T-cell (primary cell): ENCODE measurements around the gene MPP3. TPM values are rescaled to one million over a fixed set of nuclear protein-coding genes. Genes with fewer than 3 reads are reported as not detected.

Source experiments
- ATAC-seq, 4 experiments: fragments of 200-7000 bp in 3 of 4; fragments of 150-1000 bp in 1 of 4; cut with Tn5 transposase; replicated peaks in 1 of 4; 1 replicate in 3 of 4; 2 replicates in 1 of 4; pipeline ENCODE4 v1.10.0; 2021; ENCODE audit warnings: moderate library complexity in 3 of 4, mild to moderate bottlenecking in 2 of 4, moderate number of reproducible peaks in 1 of 4
- CTCF ChIA-PET, 2 donors: fragments of 300-600 bp; sonication (Branson Sonifier 250); formaldehyde crosslinking; loops; one replicate each; lab custom pipeline; 2022; ENCODE audit warnings: antibody characterized with exemption in 2 of 2; lab: Charles Lee
- POLR2A ChIA-PET, 2 donors: fragments of 300-600 bp; sonication (Branson Sonifier 250); formaldehyde crosslinking; loops; one replicate each; lab custom pipeline; 2022; ENCODE audit warnings: antibody characterized with exemption in 2 of 2; lab: Charles Lee
- DNase-seq, 35 experiments: peaks; one replicate each; pipeline versions ENCODE4 v3.0.0 to v3.0.0-alpha.2; 2013 to 2023
- H3K27ac ChIP-seq: one replicate; pipeline ENCODE4 v1.5.1; 2013; ENCODE audit warnings: low read length
- H3K27me3 ChIP-seq, 2 experiments: replicated peaks in 1 of 2; 1 replicate in 1 of 2; 2 replicates in 1 of 2; pipeline versions ENCODE4 v1.6.1 to v1.7.0; 2013; ENCODE audit warnings: low read length in 1 of 2, mixed read lengths in 1 of 2; ENCODE audit not compliant: control insufficient read depth in 2 of 2, insufficient read depth in 2 of 2; ENCODE audit errors: extremely low read depth in 1 of 2
- H3K36me3 ChIP-seq, 2 donors: 1 replicate in 1 of 2; 2 replicates in 1 of 2; pipeline versions ENCODE4 v1.6.1 to v1.7.0; 2013; ENCODE audit warnings: low read length in 1 of 2; ENCODE audit not compliant: control insufficient read depth in 2 of 2, insufficient read depth in 1 of 2; ENCODE audit errors: extremely low read depth in 1 of 2
- H3K4me1 ChIP-seq, 2 experiments: 1 replicate in 1 of 2; 2 replicates in 1 of 2; pipeline versions ENCODE4 v1.6.1 to v1.7.0; 2013; ENCODE audit warnings: low read length in 2 of 2, mixed read lengths in 1 of 2; ENCODE audit not compliant: insufficient read depth in 2 of 2, control insufficient read depth in 1 of 2; ENCODE audit errors: extremely low read depth in 1 of 2
- H3K4me3 ChIP-seq, 2 donors: 1 replicate in 1 of 2; 2 replicates in 1 of 2; pipeline versions ENCODE4 v1.5.1 to v1.7.0; 2013; ENCODE audit warnings: mild to moderate bottlenecking in 2 of 2, low read length in 1 of 2, moderate library complexity in 1 of 2; ENCODE audit not compliant: control insufficient read depth in 1 of 2; ENCODE audit errors: extremely low read depth in 1 of 2
- H3K9me3 ChIP-seq: 2 replicates; pipeline ENCODE4 v1.7.0; 2013
- H3K27ac Mint-ChIP-seq, 2 donors: one replicate each; pipeline ENCODE4 v1.8.0; 2020 to 2021; ENCODE audit warnings: mild to moderate bottlenecking in 2 of 2, mixed read lengths in 2 of 2
- H3K27me3 Mint-ChIP-seq, 2 donors: one replicate each; pipeline ENCODE4 v1.8.0; 2021 to 2022; ENCODE audit warnings: mixed read lengths in 2 of 2
- H3K36me3 Mint-ChIP-seq: one replicate; pipeline ENCODE4 v1.8.0; 2021; ENCODE audit warnings: mixed read lengths
- H3K4me1 Mint-ChIP-seq, 3 donors: one replicate each; pipeline ENCODE4 v1.8.0; 2020 to 2022; ENCODE audit warnings: mixed read lengths in 3 of 3, mild to moderate bottlenecking in 1 of 3
- H3K4me3 Mint-ChIP-seq, 3 donors: one replicate each; pipeline ENCODE4 v1.8.0; 2020 to 2022; ENCODE audit warnings: mild to moderate bottlenecking in 3 of 3, mixed read lengths in 3 of 3, moderate library complexity in 3 of 3
- H3K9me3 Mint-ChIP-seq, 3 donors: one replicate each; pipeline ENCODE4 v1.8.0; 2020 to 2022; ENCODE audit warnings: mixed read lengths in 3 of 3
- WGBS: methylation state at CpG from one replicate; pipeline ENCODE4 v1.1.5; 2013; ENCODE audit warnings: missing lambda C conversion rate; ENCODE audit not compliant: insufficient coverage; 5-methylcytosine and 5-hydroxymethylcytosine counted together
- total RNA-seq, 35 experiments: library from RNA in 6 of 35; stranded (reverse) in 6 of 35; fragments of 120-200 nt in 1 of 35; gene quantifications; one replicate each; pipeline versions ENCODE4 v1.2.1 to v1.2.4 and lab custom pipeline; 2013 to 2026

Gene MPP3
- total RNA-seq, 5 donors from 2014 or later (not counting 1 experiment from before 2014, with no cell fraction given) = 0.32 to 0.60 (median 0.44) TPM; not detected in 1

GRCh38 chr17:43791589-43791988 lies 41.4 kb downstream of the MPP3 start:
- H3K27ac Mint-ChIP-seq = no peak overlapping the region
- H3K27me3 Mint-ChIP-seq = peaks cover 23 to 25% of the 10 kb centered on the region in 2 donors
- Histone ChIP-seq H3K36me3 (no peaks in the 10 kb centered on the region), H3K27ac (no peak overlapping the region), H3K27me3 (peaks cover 0 to 11% of the 10 kb centered on the region in 2 experiments), H3K4me1 (no peaks in the 10 kb centered on the region), H3K9me3 (no peaks in the 10 kb centered on the region), H3K4me3 (no peak overlapping the region)
- no peaks in the 10 kb centered on the region for H3K36me3 Mint-ChIP-seq
- peaks cover 3 to 7% (median 5%) of the 10 kb centered on the region in 3 donors for H3K4me1 Mint-ChIP-seq
- ChIA-PET POLR2A (no interaction called here), CTCF (no interaction called here)
- H3K4me3 Mint-ChIP-seq = no peak overlapping the region
- ATAC-seq (no peak), DNase-seq (no peak)
- no peaks in the 10 kb centered on the region for H3K9me3 Mint-ChIP-seq
- WGBS = no CpG with 5 or more reads among the region's 3 CpGs

GRCh38 chr17:43790311-43790940 lies 42.5 kb downstream of the MPP3 start:
- ChIA-PET POLR2A (no interaction called here), CTCF (interaction anchor here in 1 of 2 donors (0.6 kb wide), 1 partner anchor 12 kb away, joined by 3 read pairs; the partner anchor contains the start of gene DUSP3)
- no peaks in the 10 kb centered on the region for H3K4me1 ChIP-seq
- Mint-ChIP-seq H3K4me1 (peaks cover 3 to 7% (median 5%) of the 10 kb centered on the region in 3 donors), H3K9me3 (no peaks in the 10 kb centered on the region), H3K4me3 (no peak overlapping the region), H3K27me3 (peaks cover 13 to 16% of the 10 kb centered on the region in 2 donors), H3K27ac (no peak overlapping the region), H3K36me3 (no peaks in the 10 kb centered on the region)
- ATAC-seq = no peak
- H3K9me3 ChIP-seq = no peaks in the 10 kb centered on the region
- no peak overlapping the region for H3K4me3 ChIP-seq
- DNase-seq = no peak
- peaks cover 0 to 11% of the 10 kb centered on the region in 2 experiments for H3K27me3 ChIP-seq
- H3K36me3 ChIP-seq = no peaks in the 10 kb centered on the region
- H3K27ac ChIP-seq = no peak overlapping the region
- WGBS = 79% methylated on average over 9 of the region's 14 CpGs

DNA sequence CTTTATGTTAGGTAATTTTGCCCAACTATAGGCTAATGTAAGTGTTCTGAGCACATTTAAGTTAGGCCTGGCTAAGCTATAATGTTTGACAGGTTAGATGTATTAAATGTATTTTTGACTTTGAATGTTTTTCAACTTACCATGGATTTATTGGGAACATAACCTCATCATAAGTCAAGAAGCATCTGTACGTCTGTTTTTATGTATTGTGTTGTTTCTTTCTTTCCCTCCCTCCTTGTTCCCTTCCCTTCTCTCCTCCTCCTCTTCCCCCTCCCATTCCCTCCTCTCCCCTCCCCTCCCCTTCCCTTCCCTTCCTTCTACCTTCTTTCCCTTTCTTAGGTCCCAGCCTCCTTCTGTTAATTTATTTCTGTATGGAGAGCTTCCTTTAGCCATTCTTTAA lies 43.5 kb downstream of the MPP3 start:
- H3K36me3 Mint-ChIP-seq = no peaks in the 10 kb centered on the region
- no peaks in the 10 kb centered on the region for H3K36me3 ChIP-seq
- H3K9me3 ChIP-seq = no peaks in the 10 kb centered on the region
- peaks cover 0 to 11% of the 10 kb centered on the region in 2 experiments for H3K27me3 ChIP-seq
- no peak for DNase-seq
- WGBS = no CpG with 5 or more reads among the region's 1 CpG
- H3K27ac ChIP-seq = no peak overlapping the region
- no peak for ATAC-seq
- CTCF ChIA-PET = no interaction called here
- H3K27me3 Mint-ChIP-seq = peaks cover 14% of the 10 kb centered on the region in 2 donors
- no peak overlapping the region for H3K4me3 Mint-ChIP-seq
- peaks cover 3 to 7% (median 5%) of the 10 kb centered on the region in 3 donors for H3K4me1 Mint-ChIP-seq
- POLR2A ChIA-PET = interaction anchor here in 1 of 2 donors (0.7 kb wide), 1 partner anchor 1236 kb away, joined by 6 read pairs; no protein-coding TSS in a partner anchor
- no peaks in the 10 kb centered on the region for H3K9me3 Mint-ChIP-seq
- no peak overlapping the region for H3K27ac Mint-ChIP-seq
- no peaks in the 10 kb centered on the region for H3K4me1 ChIP-seq
- no peak overlapping the region for H3K4me3 ChIP-seq

GRCh38 chr17:43788540-43788939 lies 44.4 kb downstream of the MPP3 start:
- no peak overlapping the region for H3K27ac Mint-ChIP-seq
- H3K27ac ChIP-seq = no peak overlapping the region
- ChIA-PET POLR2A (interaction anchor here in 1 of 2 donors (0.7 kb wide), 1 partner anchor 1237 kb away, joined by 6 read pairs; no protein-coding TSS in a partner anchor), CTCF (no interaction called here)
- H3K27me3 ChIP-seq = peaks cover 0 to 11% of the 10 kb centered on the region in 2 experiments
- no peaks in the 10 kb centered on the region for H3K4me1 ChIP-seq
- no peak for ATAC-seq
- no peak overlapping the region for H3K4me3 Mint-ChIP-seq
- no peaks in the 10 kb centered on the region for H3K36me3 ChIP-seq
- WGBS = 40% methylated on average over 1 of the region's 5 CpGs
- no peaks in the 10 kb centered on the region for H3K36me3 Mint-ChIP-seq
- H3K27me3 Mint-ChIP-seq = peaks cover 11 to 17% of the 10 kb centered on the region in 2 donors
- peaks cover 3 to 7% (median 5%) of the 10 kb centered on the region in 3 donors for H3K4me1 Mint-ChIP-seq
- no peak for DNase-seq
- no peaks in the 10 kb centered on the region for H3K9me3 Mint-ChIP-seq
- no peak overlapping the region for H3K4me3 ChIP-seq
- H3K9me3 ChIP-seq = no peaks in the 10 kb centered on the region

DNA sequence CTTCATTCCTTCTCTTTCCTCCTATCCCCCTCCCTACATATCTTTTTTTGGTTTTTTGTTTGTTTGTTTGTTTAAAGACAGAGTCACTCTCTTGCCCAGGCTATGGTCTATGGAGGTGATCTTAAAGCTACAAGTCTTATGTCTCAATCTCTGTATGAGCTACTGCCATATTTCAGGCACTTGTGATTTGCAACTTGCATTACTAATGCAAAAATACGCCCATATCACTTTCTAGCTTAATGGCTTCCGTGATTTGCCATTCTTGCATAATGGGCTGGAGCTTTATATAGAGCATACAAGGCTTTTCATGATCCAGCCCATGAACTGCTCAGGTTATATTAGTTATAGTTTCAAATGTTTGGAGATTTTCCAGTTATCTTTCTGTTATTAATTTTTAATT lies 45.2 kb downstream of the MPP3 start:
- H3K4me3 Mint-ChIP-seq = no peak overlapping the region
- H3K27me3 Mint-ChIP-seq = peaks cover 16 to 21% of the 10 kb centered on the region in 2 donors
- no peaks in the 10 kb centered on the region for H3K36me3 ChIP-seq
- ATAC-seq = no peak
- H3K9me3 ChIP-seq = no peaks in the 10 kb centered on the region
- H3K9me3 Mint-ChIP-seq = no peaks in the 10 kb centered on the region
- WGBS = 80% methylated on average over 1 of the region's 2 CpGs
- POLR2A ChIA-PET = no interaction called here
- H3K4me1 Mint-ChIP-seq = peaks cover 3 to 7% (median 5%) of the 10 kb centered on the region in 3 donors
- H3K36me3 Mint-ChIP-seq = no peaks in the 10 kb centered on the region
- H3K27ac ChIP-seq = no peak overlapping the region
- CTCF ChIA-PET = no interaction called here
- no peak overlapping the region for H3K4me3 ChIP-seq
- no peaks in the 10 kb centered on the region for H3K4me1 ChIP-seq
- H3K27me3 ChIP-seq = peaks cover 0 to 15% of the 10 kb centered on the region in 2 experiments
- no peak overlapping the region for H3K27ac Mint-ChIP-seq
- no peak for DNase-seq

GRCh38 chr17:43784628-43785101 lies 48.3 kb downstream of the MPP3 start:
- no peaks in the 10 kb centered on the region for H3K9me3 Mint-ChIP-seq
- ChIA-PET CTCF (no interaction called here), POLR2A (no interaction called here)
- peaks cover 0 to 2% of the 10 kb centered on the region in 2 experiments for H3K4me1 ChIP-seq
- H3K27ac ChIP-seq = no peak overlapping the region
- DNase-seq (no peak), ATAC-seq (no peak)
- H3K9me3 ChIP-seq = no peaks in the 10 kb centered on the region
- H3K4me3 ChIP-seq = no peak overlapping the region
- peaks cover 27 to 39% of the 10 kb centered on the region in 2 donors for H3K27me3 Mint-ChIP-seq
- peaks cover 0 to 23% of the 10 kb centered on the region in 2 experiments for H3K27me3 ChIP-seq
- WGBS = 77% methylated on average over 4 of the region's 5 CpGs
- no peak overlapping the region for H3K27ac Mint-ChIP-seq
- no peaks in the 10 kb centered on the region for H3K36me3 ChIP-seq
- H3K4me3 Mint-ChIP-seq = no peak overlapping the region
- peaks cover 0 to 2% (median 0%) of the 10 kb centered on the region in 3 donors for H3K4me1 Mint-ChIP-seq
- H3K36me3 Mint-ChIP-seq = no peaks in the 10 kb centered on the region
